HL-60 (cell line): ENCODE measurements around the gene MDP1.

Experiments used
- POLR2AphosphoS5 ChIP-seq: IDR thresholded peaks from 2 replicates; pipeline ENCODE4 v1.6.1; 2012; ENCODE audit warnings: low read depth
- SPI1 ChIP-seq: IDR thresholded peaks from 2 replicates; pipeline ENCODE4 v1.6.1; 2012; ENCODE audit warnings: low read depth, mild to moderate bottlenecking, borderline replicate concordance
- TF ChIP-seq, protein P1 (sequence below): IDR thresholded peaks from one replicate; pipeline ENCODE4 v1.5.1; 2011; ENCODE audit warnings: low read length, control low read depth, inconsistent platforms; ENCODE audit not compliant: insufficient read depth
- TF ChIP-seq, protein P2 (sequence below): IDR thresholded peaks from 2 replicates; pipeline ENCODE4 v1.6.1; 2012; ENCODE audit warnings: low read depth; ENCODE audit not compliant: insufficient replicate concordance

DNA sequence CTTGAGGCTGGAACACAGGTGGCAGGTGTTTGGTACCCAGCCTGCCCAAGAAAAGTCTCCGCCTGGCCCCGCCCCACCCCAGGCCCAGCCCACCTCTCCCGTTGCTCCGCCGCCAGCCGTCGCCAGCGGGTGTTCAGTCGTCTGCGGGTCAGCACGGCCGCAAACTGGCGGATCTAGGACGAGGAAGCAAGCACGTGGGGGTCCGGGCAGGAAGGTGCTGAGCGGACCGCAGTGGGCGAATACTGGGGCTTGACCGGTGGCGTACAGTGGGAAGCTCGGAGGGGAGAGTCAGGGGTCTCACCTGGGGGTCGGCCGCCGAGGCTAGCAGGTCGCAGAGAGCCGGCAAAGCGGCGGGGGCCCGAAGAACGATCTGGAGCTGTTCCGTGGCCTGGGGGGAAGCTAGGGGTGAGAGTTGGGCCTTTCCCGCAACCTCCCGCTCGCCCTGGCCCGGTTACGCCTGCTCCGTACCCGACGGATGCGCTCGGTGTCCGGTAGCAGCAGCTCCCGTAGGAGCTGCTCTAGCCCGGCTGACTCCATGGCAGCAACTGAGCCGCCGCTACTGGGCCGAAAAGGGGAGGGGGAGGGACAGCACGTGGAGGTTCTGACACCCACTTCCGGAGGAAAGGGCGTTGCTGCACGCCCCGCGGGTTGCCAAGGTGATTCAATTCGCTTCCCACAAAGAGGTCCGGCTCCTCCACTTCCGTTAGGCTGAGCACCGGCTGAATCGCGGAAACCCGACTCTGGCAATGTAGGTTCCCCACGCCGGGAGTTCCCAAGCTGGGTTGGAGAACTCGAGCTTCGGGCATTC is 27.4 kb downstream of the MDP1 start, which contains the start of gene IPO4:
- TF ChIP-seq, protein P1, sequence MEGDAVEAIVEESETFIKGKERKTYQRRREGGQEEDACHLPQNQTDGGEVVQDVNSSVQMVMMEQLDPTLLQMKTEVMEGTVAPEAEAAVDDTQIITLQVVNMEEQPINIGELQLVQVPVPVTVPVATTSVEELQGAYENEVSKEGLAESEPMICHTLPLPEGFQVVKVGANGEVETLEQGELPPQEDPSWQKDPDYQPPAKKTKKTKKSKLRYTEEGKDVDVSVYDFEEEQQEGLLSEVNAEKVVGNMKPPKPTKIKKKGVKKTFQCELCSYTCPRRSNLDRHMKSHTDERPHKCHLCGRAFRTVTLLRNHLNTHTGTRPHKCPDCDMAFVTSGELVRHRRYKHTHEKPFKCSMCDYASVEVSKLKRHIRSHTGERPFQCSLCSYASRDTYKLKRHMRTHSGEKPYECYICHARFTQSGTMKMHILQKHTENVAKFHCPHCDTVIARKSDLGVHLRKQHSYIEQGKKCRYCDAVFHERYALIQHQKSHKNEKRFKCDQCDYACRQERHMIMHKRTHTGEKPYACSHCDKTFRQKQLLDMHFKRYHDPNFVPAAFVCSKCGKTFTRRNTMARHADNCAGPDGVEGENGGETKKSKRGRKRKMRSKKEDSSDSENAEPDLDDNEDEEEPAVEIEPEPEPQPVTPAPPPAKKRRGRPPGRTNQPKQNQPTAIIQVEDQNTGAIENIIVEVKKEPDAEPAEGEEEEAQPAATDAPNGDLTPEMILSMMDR, result no peak
- TF ChIP-seq SPI1 (peak; percentile 58; the same call in 1 of the 2 replicates), POLR2AphosphoS5 (peak; percentile 82; the same call in 1 of the 2 replicates)
- TF ChIP-seq, protein P2, sequence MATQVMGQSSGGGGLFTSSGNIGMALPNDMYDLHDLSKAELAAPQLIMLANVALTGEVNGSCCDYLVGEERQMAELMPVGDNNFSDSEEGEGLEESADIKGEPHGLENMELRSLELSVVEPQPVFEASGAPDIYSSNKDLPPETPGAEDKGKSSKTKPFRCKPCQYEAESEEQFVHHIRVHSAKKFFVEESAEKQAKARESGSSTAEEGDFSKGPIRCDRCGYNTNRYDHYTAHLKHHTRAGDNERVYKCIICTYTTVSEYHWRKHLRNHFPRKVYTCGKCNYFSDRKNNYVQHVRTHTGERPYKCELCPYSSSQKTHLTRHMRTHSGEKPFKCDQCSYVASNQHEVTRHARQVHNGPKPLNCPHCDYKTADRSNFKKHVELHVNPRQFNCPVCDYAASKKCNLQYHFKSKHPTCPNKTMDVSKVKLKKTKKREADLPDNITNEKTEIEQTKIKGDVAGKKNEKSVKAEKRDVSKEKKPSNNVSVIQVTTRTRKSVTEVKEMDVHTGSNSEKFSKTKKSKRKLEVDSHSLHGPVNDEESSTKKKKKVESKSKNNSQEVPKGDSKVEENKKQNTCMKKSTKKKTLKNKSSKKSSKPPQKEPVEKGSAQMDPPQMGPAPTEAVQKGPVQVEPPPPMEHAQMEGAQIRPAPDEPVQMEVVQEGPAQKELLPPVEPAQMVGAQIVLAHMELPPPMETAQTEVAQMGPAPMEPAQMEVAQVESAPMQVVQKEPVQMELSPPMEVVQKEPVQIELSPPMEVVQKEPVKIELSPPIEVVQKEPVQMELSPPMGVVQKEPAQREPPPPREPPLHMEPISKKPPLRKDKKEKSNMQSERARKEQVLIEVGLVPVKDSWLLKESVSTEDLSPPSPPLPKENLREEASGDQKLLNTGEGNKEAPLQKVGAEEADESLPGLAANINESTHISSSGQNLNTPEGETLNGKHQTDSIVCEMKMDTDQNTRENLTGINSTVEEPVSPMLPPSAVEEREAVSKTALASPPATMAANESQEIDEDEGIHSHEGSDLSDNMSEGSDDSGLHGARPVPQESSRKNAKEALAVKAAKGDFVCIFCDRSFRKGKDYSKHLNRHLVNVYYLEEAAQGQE, result peak; percentile 37
